HepG2 (cell line): ENCODE measurements around the gene PNN. TPM values are rescaled to one million over a fixed set of nuclear protein-coding genes. Genes with fewer than 3 reads are reported as not detected.

Experiments
- CTCF ChIP-seq: sonication (generic); formaldehyde crosslinking; IDR thresholded peaks from 2 replicates; pipeline ENCODE4 v1.5.0; 2020; ENCODE audit warnings: mild to moderate bottlenecking, missing genetic modification reagents, moderate library complexity
- FOXA3 ChIP-seq: IDR thresholded peaks from 2 replicates; pipeline ENCODE4 v1.6.1; 2016; ENCODE audit warnings: missing genetic modification reagents, missing compliant biosample characterization
- MIER3 ChIP-seq: IDR thresholded peaks from 2 replicates; pipeline ENCODE4 v1.6.1; 2016; ENCODE audit warnings: missing compliant biosample characterization, borderline replicate concordance
- NCOA5 ChIP-seq: sonication (generic); formaldehyde crosslinking; IDR thresholded peaks from 2 replicates; pipeline ENCODE4 v1.4.0; 2020; ENCODE audit warnings: missing genetic modification reagents
- NR2C2 ChIP-seq: sonication (generic); formaldehyde crosslinking; IDR thresholded peaks from 2 replicates; pipeline ENCODE4 v1.4.0; 2020; ENCODE audit warnings: missing genetic modification reagents, mild to moderate bottlenecking, moderate library complexity, borderline replicate concordance
- NR2F6 ChIP-seq, 2 experiments: IDR thresholded peaks; 2 replicates each; pipeline ENCODE4 v1.6.1; 2016; ENCODE audit warnings: antibody characterized with exemption in 1 of 2, mild to moderate bottlenecking in 1 of 2
- PPARG ChIP-seq: conservative IDR thresholded peaks from 2 replicates; pipeline ENCODE4 v1.6.1; 2016; ENCODE audit warnings: missing biosample characterization, missing genetic modification reagents
- RARG ChIP-seq: sonication (generic); formaldehyde crosslinking; IDR thresholded peaks from 2 replicates; pipeline ENCODE4 v1.4.0; 2020; ENCODE audit warnings: low read depth, mild to moderate bottlenecking, missing genetic modification reagents
- SOX13 ChIP-seq, 3 experiments: fragments of 450-650 bp in 1 of 3; sonication (generic) in 1 of 3; formaldehyde crosslinking in 1 of 3; IDR thresholded peaks in 2 of 3; conservative IDR thresholded peaks in 1 of 3; 2 replicates each; pipeline versions ENCODE4 v1.5.0 to v1.6.1; 2016 to 2020; ENCODE audit warnings: antibody characterized with exemption in 1 of 3, mild to moderate bottlenecking in 1 of 3, missing compliant biosample characterization in 1 of 3, missing genetic modification reagents in 1 of 3, moderate library complexity in 1 of 3
- ZFX ChIP-seq: sonication (generic); formaldehyde crosslinking; IDR thresholded peaks from 2 replicates; pipeline ENCODE4 v1.4.0; 2020; ENCODE audit warnings: mild to moderate bottlenecking, low read depth, missing genetic modification reagents, moderate library complexity
- ZNF20 ChIP-seq: sonication (generic); formaldehyde crosslinking; IDR thresholded peaks from 2 replicates; pipeline ENCODE4 v1.4.0; 2020; ENCODE audit warnings: mild to moderate bottlenecking, moderate library complexity, missing genetic modification reagents
- ZNF292 ChIP-seq: sonication (generic); formaldehyde crosslinking; IDR thresholded peaks from 2 replicates; pipeline ENCODE4 v1.8.1; 2022; ENCODE audit warnings: mild to moderate bottlenecking, low read depth, missing genetic modification reagents, borderline replicate concordance
- ZNF362 ChIP-seq: sonication (generic); formaldehyde crosslinking; IDR thresholded peaks from 2 replicates; pipeline ENCODE4 v1.4.0; 2020; ENCODE audit warnings: missing genetic modification reagents, mild to moderate bottlenecking, borderline replicate concordance
- ZNF513 ChIP-seq: sonication (generic); formaldehyde crosslinking; conservative IDR thresholded peaks from 2 replicates; pipeline ENCODE4 v1.5.0; 2020; ENCODE audit warnings: missing genetic modification reagents
- ZNF781 ChIP-seq: sonication (generic); formaldehyde crosslinking; IDR thresholded peaks from 2 replicates; pipeline ENCODE4 v1.5.1; 2020; ENCODE audit warnings: borderline replicate concordance, mild to moderate bottlenecking, missing genetic modification reagents; ENCODE audit errors: not compliant biosample characterization
- polyA plus RNA-seq, 8 experiments: library from polyadenylated mRNA; depleted of rRNA in 3 of 8; stranded (reverse) in 7 of 8; unstranded in 1 of 8; fragments of >200 nt; fragmentation: Illumina TruSeq in 4 of 8; extraction: Trizol in 4 of 8; gene quantifications; 2 replicates each; pipeline versions ENCODE4 v1.2.1 to v1.2.3, GENCODE V29; 2011 to 2016; ENCODE audit warnings: low read depth in 4 of 8, missing spikeins in 1 of 8, mixed read lengths in 1 of 8; ENCODE audit not compliant: insufficient read depth in 1 of 8
- total RNA-seq, 5 experiments: library from RNA; depleted of rRNA; stranded (reverse); fragments of >200 nt; fragmentation: Illumina TruSeq; extraction: Trizol; gene quantifications; 2 replicates each; pipeline ENCODE4 v1.2.3, GENCODE V29; 2016; ENCODE audit warnings: low read depth in 1 of 5
- TF ChIP-seq, protein P1 (sequence below): sonication (generic); formaldehyde crosslinking; IDR thresholded peaks from 2 replicates; pipeline ENCODE4 v1.5.0; 2020; ENCODE audit warnings: missing genetic modification reagents
- TF ChIP-seq, protein P2 (sequence below): sonication (generic); formaldehyde crosslinking; IDR thresholded peaks from 2 replicates; pipeline ENCODE4 v1.8.0; 2022; ENCODE audit warnings: missing genetic modification reagents, mild to moderate bottlenecking, moderate library complexity, borderline replicate concordance
- TF ChIP-seq, protein P3 (sequence below): sonication (generic); formaldehyde crosslinking; IDR thresholded peaks from 2 replicates; pipeline ENCODE4 v1.4.0; 2020; ENCODE audit warnings: missing genetic modification reagents

The PNN gene
- total and polyA plus RNA-seq, 2 of the 13 experiments (the other 11 are each of a cell fraction or from before 2014, with no cell fraction given), result 58.0 to 214 TPM

GRCh38 chr14:39186941-39187525 is 12.0 kb downstream of the PNN start (continued):
- TF ChIP-seq ZNF781 (CRISPR knock-in tag) (no peak), FOXA3 (CRISPR knock-in tag) (no peak), NR2C2 (CRISPR knock-in tag) (no peak), NCOA5 (0 out of 2 replicates have a peak, but pooled peaks have one; percentile 22), ZFX (CRISPR knock-in tag) (0 out of 2 replicates have a peak, but pooled peaks have one; percentile 30), ZNF20 (CRISPR knock-in tag) (no peak), ZNF362 (CRISPR knock-in tag) (0 out of 2 replicates have a peak, but pooled peaks have one; percentile 22), SOX13 (IDR thresholded peaks at IDR 0.05) (no peak), SOX13 (CRISPR knock-in tag; conservative IDR thresholded peaks at IDR 0.05 in 1 of 2, IDR thresholded peaks at IDR 0.05 in 1 of 2) (peak in 1 of 2 experiments; percentile 27; a peak in 1 of 4 replicates), MIER3 (CRISPR knock-in tag) (0 out of 2 replicates have a peak, but pooled peaks have one; percentile 35), PPARG (CRISPR knock-in tag) (peak; percentile 70; the same call in 1 of the 2 replicates), ZNF513 (0 out of 2 replicates have a peak, but pooled peaks have one; percentile 16), ZNF292 (no peak), NR2F6 (IDR thresholded peaks at IDR 0.05) (no peak), NR2F6 (CRISPR knock-in tag; IDR thresholded peaks at IDR 0.05) (peak; percentile 33; the same call in 1 of the 2 replicates), CTCF (CRISPR knock-in tag) (no peak), RARG (CRISPR knock-in tag) (no peak)
- TF ChIP-seq, protein P1, sequence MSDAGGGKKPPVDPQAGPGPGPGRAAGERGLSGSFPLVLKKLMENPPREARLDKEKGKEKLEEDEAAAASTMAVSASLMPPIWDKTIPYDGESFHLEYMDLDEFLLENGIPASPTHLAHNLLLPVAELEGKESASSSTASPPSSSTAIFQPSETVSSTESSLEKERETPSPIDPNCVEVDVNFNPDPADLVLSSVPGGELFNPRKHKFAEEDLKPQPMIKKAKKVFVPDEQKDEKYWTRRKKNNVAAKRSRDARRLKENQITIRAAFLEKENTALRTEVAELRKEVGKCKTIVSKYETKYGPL (CRISPR knock-in tag), result peak; percentile 44; the same call in 1 of the 2 replicates
- TF ChIP-seq, protein P2, sequence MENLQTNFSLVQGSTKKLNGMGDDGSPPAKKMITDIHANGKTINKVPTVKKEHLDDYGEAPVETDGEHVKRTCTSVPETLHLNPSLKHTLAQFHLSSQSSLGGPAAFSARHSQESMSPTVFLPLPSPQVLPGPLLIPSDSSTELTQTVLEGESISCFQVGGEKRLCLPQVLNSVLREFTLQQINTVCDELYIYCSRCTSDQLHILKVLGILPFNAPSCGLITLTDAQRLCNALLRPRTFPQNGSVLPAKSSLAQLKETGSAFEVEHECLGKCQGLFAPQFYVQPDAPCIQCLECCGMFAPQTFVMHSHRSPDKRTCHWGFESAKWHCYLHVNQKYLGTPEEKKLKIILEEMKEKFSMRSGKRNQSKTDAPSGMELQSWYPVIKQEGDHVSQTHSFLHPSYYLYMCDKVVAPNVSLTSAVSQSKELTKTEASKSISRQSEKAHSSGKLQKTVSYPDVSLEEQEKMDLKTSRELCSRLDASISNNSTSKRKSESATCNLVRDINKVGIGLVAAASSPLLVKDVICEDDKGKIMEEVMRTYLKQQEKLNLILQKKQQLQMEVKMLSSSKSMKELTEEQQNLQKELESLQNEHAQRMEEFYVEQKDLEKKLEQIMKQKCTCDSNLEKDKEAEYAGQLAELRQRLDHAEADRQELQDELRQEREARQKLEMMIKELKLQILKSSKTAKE (CRISPR knock-in tag), result no peak
- TF ChIP-seq, protein P3, sequence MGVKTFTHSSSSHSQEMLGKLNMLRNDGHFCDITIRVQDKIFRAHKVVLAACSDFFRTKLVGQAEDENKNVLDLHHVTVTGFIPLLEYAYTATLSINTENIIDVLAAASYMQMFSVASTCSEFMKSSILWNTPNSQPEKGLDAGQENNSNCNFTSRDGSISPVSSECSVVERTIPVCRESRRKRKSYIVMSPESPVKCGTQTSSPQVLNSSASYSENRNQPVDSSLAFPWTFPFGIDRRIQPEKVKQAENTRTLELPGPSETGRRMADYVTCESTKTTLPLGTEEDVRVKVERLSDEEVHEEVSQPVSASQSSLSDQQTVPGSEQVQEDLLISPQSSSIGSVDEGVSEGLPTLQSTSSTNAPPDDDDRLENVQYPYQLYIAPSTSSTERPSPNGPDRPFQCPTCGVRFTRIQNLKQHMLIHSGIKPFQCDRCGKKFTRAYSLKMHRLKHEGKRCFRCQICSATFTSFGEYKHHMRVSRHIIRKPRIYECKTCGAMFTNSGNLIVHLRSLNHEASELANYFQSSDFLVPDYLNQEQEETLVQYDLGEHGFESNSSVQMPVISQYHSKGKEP (CRISPR knock-in tag), result no peak
